Karpas-422 (cell line): ENCODE data around the gene HSD17B8. TPM values are rescaled to one million over a fixed set of nuclear protein-coding genes. Genes with fewer than 3 reads are reported as not detected.

Experiments
- DNase-seq: peaks from one replicate; pipeline ENCODE4 v3.0.0-alpha.2; 2015
- H2AFZ ChIP-seq: fragments of 200-600 bp; sonication (generic); 2 replicates; pipeline ENCODE4 v1.6.1; 2014; ENCODE audit warnings: antibody characterized with exemption, low read length, mixed read lengths
- H3K27ac ChIP-seq: fragments of 200-600 bp; sonication (generic); 2 replicates; pipeline ENCODE4 v1.5.1; 2014; ENCODE audit warnings: mild to moderate bottlenecking, low read length, moderate library complexity
- H3K27me3 ChIP-seq: fragments of 200-600 bp; sonication (generic); 2 replicates; pipeline ENCODE4 v1.6.1; 2014; ENCODE audit warnings: low read length, mixed read lengths
- H3K36me3 ChIP-seq: fragments of 200-600 bp; sonication (generic); 2 replicates; pipeline ENCODE4 v1.6.1; 2014; ENCODE audit warnings: low read length, mixed read lengths; ENCODE audit not compliant: insufficient read depth
- H3K4me1 ChIP-seq: fragments of 200-600 bp; sonication (generic); 2 replicates; pipeline ENCODE4 v1.6.1; 2014; ENCODE audit warnings: mild to moderate bottlenecking, low read length, mixed read lengths
- H3K4me2 ChIP-seq: fragments of 200-600 bp; sonication (generic); 2 replicates; pipeline ENCODE4 v1.6.1; 2014; ENCODE audit warnings: low read length, low read depth, mild to moderate bottlenecking; ENCODE audit not compliant: poor library complexity, severe bottlenecking
- H3K4me3 ChIP-seq: fragments of 200-600 bp; sonication (generic); 2 replicates; pipeline ENCODE4 v1.5.1; 2014; ENCODE audit warnings: mild to moderate bottlenecking, antibody characterized with exemption, low read length, mixed read lengths
- H3K79me2 ChIP-seq: fragments of 200-600 bp; sonication (generic); 2 replicates; pipeline ENCODE4 v1.6.1; 2014; ENCODE audit warnings: mild to moderate bottlenecking, low read length, mixed read lengths
- H3K9ac ChIP-seq: fragments of 200-600 bp; sonication (generic); 2 replicates; pipeline ENCODE4 v1.6.0; 2014; ENCODE audit warnings: low read length
- H3K9me2 ChIP-seq: fragments of 200-600 bp; sonication (generic), shearing (Covaris generic); replicated peaks from 2 replicates; pipeline ENCODE4 v1.6.0; 2014; ENCODE audit warnings: mild to moderate bottlenecking, low read length, moderate library complexity; ENCODE audit not compliant: insufficient read depth
- H3K9me3 ChIP-seq: fragments of 300-700, 200-600 bp; sonication (generic); 2 replicates; pipeline ENCODE4 v1.6.1; 2014; ENCODE audit warnings: low read length, mixed read lengths
- H4K20me1 ChIP-seq: fragments of 200-600 bp; sonication (generic); 2 replicates; pipeline ENCODE4 v1.6.1; 2014; ENCODE audit warnings: mild to moderate bottlenecking, antibody characterized with exemption, low read length, low read depth; ENCODE audit not compliant: insufficient read depth
- total RNA-seq: library from RNA; depleted of rRNA; stranded (reverse); fragments of >200 nt; shearing (Covaris generic); gene quantifications from 2 replicates; pipeline ENCODE4 v1.2.3, GENCODE V29; 2014; ENCODE audit warnings: low replicate concordance

HSD17B8 gene
- total RNA-seq, 1 experiment from 2014 or later: 15.5 TPM

GRCh38 chr6:33199687-33200218 lies 4.7 kb upstream of the HSD17B8 start:
- Histone ChIP-seq H3K27me3 (no peaks in the 10 kb centered on the region), H3K9me2 (no peaks in the 10 kb centered on the region), H3K9ac (peak overlapping the region; percentile 100), H3K4me3 (peak overlapping the region; percentile 100), H3K79me2 (peaks cover 49% of the 10 kb centered on the region), H4K20me1 (no peaks in the 10 kb centered on the region; the same call in 1 of the 2 replicates), H3K9me3 (no peaks in the 10 kb centered on the region), H3K4me2 (peak overlapping the region; percentile 97), H3K36me3 (peaks cover 41% of the 10 kb centered on the region), H3K4me1 (peaks cover 44% of the 10 kb centered on the region), H2AFZ (peak overlapping the region; percentile 96; the same call in 1 of the 2 replicates), H3K27ac (peak overlapping the region; percentile 89)
- DNase-seq: peak; percentile 92

- peaks cover 37% of the 10 kb centered on the region for H3K36me3 ChIP-seq
- peaks cover 49% of the 10 kb centered on the region for H3K79me2 ChIP-seq
- H2AFZ ChIP-seq: peak within 1 kb of the TSS; percentile 96; the same call in 1 of the 2 replicates
- peak; percentile 100 for DNase-seq
- H4K20me1 ChIP-seq: no peaks in the 10 kb centered on the region; the same call in 1 of the 2 replicates
- H3K27me3 ChIP-seq: no peaks in the 10 kb centered on the region
- H3K4me3 ChIP-seq: peak within 1 kb of the TSS; percentile 100
- peak within 1 kb of the TSS; percentile 89 for H3K27ac ChIP-seq
- H3K9me3 ChIP-seq: no peaks in the 10 kb centered on the region
- H3K9ac ChIP-seq: peak within 1 kb of the TSS; percentile 100
- H3K9me2 ChIP-seq: no peaks in the 10 kb centered on the region
- peak within 1 kb of the TSS; percentile 97 for H3K4me2 ChIP-seq
- H3K4me1 ChIP-seq: peaks cover 48% of the 10 kb centered on the region
These were observed 4.0 kb upstream of the HSD17B8 start, which contains the start of the genes RXRB and SLC39A7 for GRCh38 chr6:33200219-33201146. TSS of gene RXRB (minus strand) at chr6:33200665. CDS start at chr6:33200476, 189 bp downstream. TSS of gene SLC39A7 (plus strand) at chr6:33200867. CDS start at chr6:33201246, 379 bp downstream.

GRCh38 chr6:33201147-33201545 lies 3.3 kb upstream of the HSD17B8 start:
- Histone ChIP-seq H3K4me1 (peaks cover 54% of the 10 kb centered on the region), H3K9ac (peak overlapping the region; percentile 100), H3K79me2 (peaks cover 49% of the 10 kb centered on the region), H3K9me3 (no peaks in the 10 kb centered on the region), H3K27me3 (no peaks in the 10 kb centered on the region), H3K9me2 (no peaks in the 10 kb centered on the region), H3K36me3 (peaks cover 30% of the 10 kb centered on the region), H3K4me3 (peak overlapping the region; percentile 100), H4K20me1 (no peaks in the 10 kb centered on the region; the same call in 1 of the 2 replicates), H2AFZ (peak overlapping the region; percentile 75; the same call in 1 of the 2 replicates), H3K4me2 (peak overlapping the region; percentile 97), H3K27ac (peak overlapping the region; percentile 80)
- DNase-seq: no peak

GRCh38 chr6:33201935-33202334 lies 2.5 kb upstream of the HSD17B8 start:
- H3K79me2 ChIP-seq: peaks cover 48% of the 10 kb centered on the region

GRCh38 chr6:33202799-33203198 lies 1.7 kb upstream of the HSD17B8 start:
- Histone ChIP-seq H3K9me2 (no peaks in the 10 kb centered on the region), H3K27ac (no peak overlapping the region), H2AFZ (no peak overlapping the region), H3K36me3 (peaks cover 18% of the 10 kb centered on the region), H3K9me3 (no peaks in the 10 kb centered on the region), H3K4me2 (no peak overlapping the region), H4K20me1 (no peaks in the 10 kb centered on the region; the same call in 1 of the 2 replicates), H3K4me3 (no peak overlapping the region), H3K9ac (peak overlapping the region; percentile 14; the same call in 1 of the 2 replicates), H3K27me3 (no peaks in the 10 kb centered on the region), H3K79me2 (peaks cover 44% of the 10 kb centered on the region), H3K4me1 (peaks cover 59% of the 10 kb centered on the region)
- no peak for DNase-seq

More at GRCh38 chr6:33201935-33202334, 2.5 kb upstream of the HSD17B8 start:
- H3K27me3 ChIP-seq: no peaks in the 10 kb centered on the region
- H3K4me3 ChIP-seq: peak overlapping the region; percentile 100
- no peak for DNase-seq
- peaks cover 22% of the 10 kb centered on the region for H3K36me3 ChIP-seq
- peak overlapping the region; percentile 80; the same call in 1 of the 2 replicates for H3K27ac ChIP-seq
- H4K20me1 ChIP-seq: no peaks in the 10 kb centered on the region; the same call in 1 of the 2 replicates
- H3K9me2 ChIP-seq: no peaks in the 10 kb centered on the region
- H3K9ac ChIP-seq: peak overlapping the region; percentile 100
- H2AFZ ChIP-seq: no peak overlapping the region
- no peaks in the 10 kb centered on the region for H3K9me3 ChIP-seq
- H3K4me2 ChIP-seq: peak overlapping the region; percentile 97
- peaks cover 55% of the 10 kb centered on the region for H3K4me1 ChIP-seq

- Histone ChIP-seq H3K4me3 (no peak overlapping the region; the same call in 1 of the 2 replicates), H3K27ac (no peak overlapping the region), H3K36me3 (peaks cover 18% of the 10 kb centered on the region), H2AFZ (no peak overlapping the region), H3K27me3 (no peaks in the 10 kb centered on the region), H3K4me1 (peaks cover 54% of the 10 kb centered on the region), H3K79me2 (peaks cover 38% of the 10 kb centered on the region), H4K20me1 (no peaks in the 10 kb centered on the region), H3K9me2 (no peaks in the 10 kb centered on the region), H3K4me2 (peak overlapping the region; percentile 8), H3K9me3 (no peaks in the 10 kb centered on the region), H3K9ac (peak overlapping the region; percentile 21; the same call in 1 of the 2 replicates)
- DNase-seq: no peak
These were observed 851 bp upstream of the HSD17B8 start for GRCh38 chr6:33203443-33204164.

- Histone ChIP-seq H3K36me3 (peaks cover 18% of the 10 kb centered on the region), H3K4me2 (peak overlapping the region; percentile 8)
These were observed 365 bp upstream of the HSD17B8 start for GRCh38 chr6:33204165-33204414.

More at GRCh38 chr6:33204165-33204414, 365 bp upstream of the HSD17B8 start:
- DNase-seq: no peak
- peaks cover 54% of the 10 kb centered on the region for H3K4me1 ChIP-seq
- H3K27me3 ChIP-seq: no peaks in the 10 kb centered on the region
- no peak overlapping the region; the same call in 1 of the 2 replicates for H3K4me3 ChIP-seq
- H3K9me2 ChIP-seq: no peaks in the 10 kb centered on the region
- H4K20me1 ChIP-seq: no peaks in the 10 kb centered on the region
- H3K27ac ChIP-seq: no peak overlapping the region
- peak overlapping the region; percentile 21; the same call in 1 of the 2 replicates for H3K9ac ChIP-seq
- peaks cover 33% of the 10 kb centered on the region for H3K79me2 ChIP-seq
- H2AFZ ChIP-seq: no peak overlapping the region
- H3K9me3 ChIP-seq: no peaks in the 10 kb centered on the region
